GM23338 (cell line): Measurements from ENCODE around the gene KCNIP1. TPM values are rescaled to one million over a fixed set of nuclear protein-coding genes. Genes with fewer than 3 reads are reported as not detected.

ENCODE experiments used
- ATAC-seq: fragments of 200-7000 bp; cut with Tn5 transposase; 3 replicates; pipeline ENCODE4 v1.9.1; 2020
- DNase-seq: peaks from one replicate; pipeline ENCODE4 v3.0.0-alpha.2; 2015; ENCODE audit warnings: low spot score
- H2AFZ ChIP-seq: fragments of 200-600 bp; sonication (generic); 2 replicates; pipeline ENCODE4 v1.8.0; 2016; ENCODE audit warnings: antibody characterized with exemption, mild to moderate bottlenecking, moderate library complexity
- H3F3A ChIP-seq: fragments of 200-600 bp; sonication (generic); replicated peaks from 2 replicates; pipeline ENCODE4 v1.8.0; 2017; ENCODE audit warnings: antibody characterized with exemption, mixed run types, low read depth
- H3K27ac ChIP-seq: fragments of 200-600 bp; sonication (generic); 2 replicates; pipeline ENCODE4 v1.6.1; 2016; ENCODE audit warnings: low read depth
- H3K27me3 ChIP-seq: fragments of 200-600 bp; sonication (generic); 2 replicates; pipeline ENCODE4 v1.8.0; 2016; ENCODE audit warnings: mild to moderate bottlenecking, mixed run types, moderate library complexity; ENCODE audit not compliant: insufficient read depth
- H3K36me3 ChIP-seq: fragments of 200-600 bp; sonication (generic); 2 replicates; pipeline ENCODE4 v1.8.0; 2016; ENCODE audit warnings: mild to moderate bottlenecking; ENCODE audit not compliant: insufficient read depth
- H3K4me1 ChIP-seq: fragments of 200-600 bp; sonication (generic); 2 replicates; pipeline ENCODE4 v1.8.0; 2016; ENCODE audit warnings: mild to moderate bottlenecking, moderate library complexity; ENCODE audit not compliant: insufficient read depth
- H3K4me2 ChIP-seq: fragments of 200-600 bp; sonication (generic); 2 replicates; pipeline ENCODE4 v1.7.1; 2017; ENCODE audit warnings: mixed run types
- H3K4me3 ChIP-seq: fragments of 200-600 bp; sonication (generic); 2 replicates; pipeline ENCODE4 v1.6.1; 2016; ENCODE audit warnings: mixed run types
- H3K79me2 ChIP-seq: fragments of 200-600 bp; sonication (generic); replicated peaks from 2 replicates; pipeline ENCODE4 v1.8.0; 2017; ENCODE audit warnings: mild to moderate bottlenecking; ENCODE audit not compliant: insufficient read depth
- H3K9me2 ChIP-seq: fragments of 200-600 bp; sonication (generic); 2 replicates; pipeline ENCODE4 v1.8.0; 2017; ENCODE audit not compliant: insufficient read depth
- H4K20me1 ChIP-seq: fragments of 200-600 bp; sonication (generic); replicated peaks from 2 replicates; pipeline ENCODE4 v1.8.0; 2017; ENCODE audit warnings: mild to moderate bottlenecking; ENCODE audit not compliant: insufficient read depth
- H3K27ac Mint-ChIP-seq: 2 replicates; pipeline ENCODE4 v1.8.0; 2020; ENCODE audit warnings: inconsistent platforms, mild to moderate bottlenecking, moderate library complexity, mixed read lengths
- H3K27me3 Mint-ChIP-seq: 3 replicates; pipeline ENCODE4 v1.8.0; 2022; ENCODE audit warnings: low read depth, mild to moderate bottlenecking, moderate library complexity, mixed read lengths, inconsistent platforms; ENCODE audit not compliant: insufficient read depth, poor library complexity
- H3K36me3 Mint-ChIP-seq: 3 replicates; pipeline ENCODE4 v1.8.0; 2021; ENCODE audit warnings: low read depth, mild to moderate bottlenecking, inconsistent platforms, moderate library complexity, mixed read lengths
- H3K4me1 Mint-ChIP-seq: 3 replicates; pipeline ENCODE4 v1.8.0; 2020; ENCODE audit warnings: mild to moderate bottlenecking, inconsistent platforms, mixed read lengths
- H3K4me3 Mint-ChIP-seq: 3 replicates; pipeline ENCODE4 v1.8.0; 2021; ENCODE audit warnings: moderate library complexity, mild to moderate bottlenecking, inconsistent platforms, mixed read lengths
- H3K9me3 Mint-ChIP-seq: 3 replicates; pipeline ENCODE4 v1.8.0; 2020; ENCODE audit warnings: moderate library complexity, mild to moderate bottlenecking, inconsistent platforms, mixed read lengths
- CREB1 ChIP-seq: fragments of 250-450 bp; sonication (Bioruptor Pico); IDR thresholded peaks from 2 replicates; pipeline ENCODE4 v1.5.0; 2020; ENCODE audit warnings: low read depth, mild to moderate bottlenecking, moderate library complexity
- EZH2 ChIP-seq: fragments of 200-600 bp; sonication (generic); IDR thresholded peaks from one replicate; pipeline ENCODE4 v1.8.0; 2017; ENCODE audit warnings: antibody characterized with exemption, mild to moderate bottlenecking, low read depth; ENCODE audit not compliant: unreplicated experiment
- EZH2phosphoT487 ChIP-seq: fragments of 200-600 bp; sonication (generic); IDR thresholded peaks from one replicate; pipeline ENCODE4 v1.8.1; 2018; ENCODE audit warnings: antibody characterized with exemption; ENCODE audit not compliant: unreplicated experiment
- JUNB ChIP-seq: IDR thresholded peaks from one replicate; pipeline ENCODE4 v1.6.1; 2016; ENCODE audit warnings: antibody characterized with exemption; ENCODE audit not compliant: unreplicated experiment
- NANOG ChIP-seq: IDR thresholded peaks from 2 replicates; pipeline ENCODE4 v1.6.1; 2016; ENCODE audit warnings: antibody characterized with exemption, borderline replicate concordance
- ZNF462 ChIP-seq: fragments of 250-450 bp; sonication (Bioruptor Pico); IDR thresholded peaks from 2 replicates; pipeline ENCODE4 v1.5.0; 2020; ENCODE audit warnings: mild to moderate bottlenecking, moderate library complexity
- polyA plus RNA-seq: library from polyadenylated mRNA; unstranded; fragments of >200 nt; fragmentation: Nextera tagmentation; extraction: Ambion mirVana; gene quantifications from 2 replicates; pipeline ENCODE4 v1.2.1, GENCODE V29; 2016
- total RNA-seq: library from RNA; depleted of rRNA; stranded (reverse); fragments of >200 nt; shearing (Covaris generic); gene quantifications from 2 replicates; pipeline ENCODE4 v1.2.3, GENCODE V29; 2014

The KCNIP1 gene
- total and polyA plus RNA-seq, 2 experiments from 2014 or later, result 0.31 to 0.87 TPM

GRCh38 chr5:170650850-170651249 is 147.0 kb downstream of the KCNIP1 start:
- no peak for ATAC-seq
- no peak for DNase-seq
- H3K4me2 ChIP-seq, result no peak overlapping the region
- H3K9me2 ChIP-seq, result peaks cover 13% of the 10 kb centered on the region; the same call in 1 of the 2 replicates
- no peak overlapping the region for H2AFZ ChIP-seq
- 0 out of 2 replicates have a peak, but pooled peaks cover 5% of the 10 kb centered on the region for H3F3A ChIP-seq
- H3K4me3 ChIP-seq, result no peak overlapping the region
- Mint-ChIP-seq H3K27ac (no peak overlapping the region), H3K27me3 (peaks cover 10% of the 10 kb centered on the region), H3K4me3 (no peak overlapping the region), H3K4me1 (peaks cover 18% of the 10 kb centered on the region), H3K36me3 (peaks cover 7% of the 10 kb centered on the region; the same call in 1 of the 3 replicates), H3K9me3 (peaks cover 14% of the 10 kb centered on the region)
- no peaks in the 10 kb centered on the region; the same call in 1 of the 2 replicates for H3K36me3 ChIP-seq
- no peaks in the 10 kb centered on the region for H4K20me1 ChIP-seq
- no peaks in the 10 kb centered on the region for H3K27me3 ChIP-seq
- TF ChIP-seq NANOG (no peak), JUNB (no peak), EZH2phosphoT487 (no peak)
- no peak overlapping the region for H3K27ac ChIP-seq
- H3K4me1 ChIP-seq, result peaks cover 23% of the 10 kb centered on the region
- H3K79me2 ChIP-seq, result no peaks in the 10 kb centered on the region

GRCh38 chr5:170651604-170652277 is 147.9 kb downstream of the KCNIP1 start:
- no peak overlapping the region for H3K4me3 Mint-ChIP-seq
- H3K27ac ChIP-seq, result no peak overlapping the region
- DNase-seq, result peak; percentile 59

More at GRCh38 chr5:170651604-170652277, 147.9 kb downstream of the KCNIP1 start:
- peaks cover 18% of the 10 kb centered on the region for H3K4me1 Mint-ChIP-seq
- Histone ChIP-seq H3K4me1 (peaks cover 23% of the 10 kb centered on the region), H2AFZ (peak overlapping the region; percentile 43; the same call in 1 of the 2 replicates), H3K79me2 (no peaks in the 10 kb centered on the region), H3K27me3 (no peaks in the 10 kb centered on the region), H3K36me3 (no peaks in the 10 kb centered on the region; the same call in 1 of the 2 replicates), H4K20me1 (no peaks in the 10 kb centered on the region), H3K4me2 (no peak overlapping the region), H3F3A (0 out of 2 replicates have a peak, but pooled peaks cover 5% of the 10 kb centered on the region), H3K4me3 (no peak overlapping the region), H3K9me2 (peaks cover 13% of the 10 kb centered on the region; the same call in 1 of the 2 replicates)
- ATAC-seq, result peak; percentile 54
- H3K27ac Mint-ChIP-seq, result no peak overlapping the region
- H3K36me3 Mint-ChIP-seq, result peaks cover 7% of the 10 kb centered on the region; the same call in 1 of the 3 replicates
- TF ChIP-seq CREB1 (CRISPR knock-in tag) (no peak), ZNF462 (CRISPR knock-in tag) (no peak), EZH2 (no peak)
- H3K9me3 Mint-ChIP-seq, result peaks cover 14% of the 10 kb centered on the region
- peaks cover 15% of the 10 kb centered on the region for H3K27me3 Mint-ChIP-seq
